Measurements from ENCODE around the gene ZNF765.
"Not testable (repeated sequence)": the region's sequence is repeated elsewhere in the genome, so short reads cannot be mapped to it uniquely, and the experiment has no call there.

ZNF765 gene

DNA sequence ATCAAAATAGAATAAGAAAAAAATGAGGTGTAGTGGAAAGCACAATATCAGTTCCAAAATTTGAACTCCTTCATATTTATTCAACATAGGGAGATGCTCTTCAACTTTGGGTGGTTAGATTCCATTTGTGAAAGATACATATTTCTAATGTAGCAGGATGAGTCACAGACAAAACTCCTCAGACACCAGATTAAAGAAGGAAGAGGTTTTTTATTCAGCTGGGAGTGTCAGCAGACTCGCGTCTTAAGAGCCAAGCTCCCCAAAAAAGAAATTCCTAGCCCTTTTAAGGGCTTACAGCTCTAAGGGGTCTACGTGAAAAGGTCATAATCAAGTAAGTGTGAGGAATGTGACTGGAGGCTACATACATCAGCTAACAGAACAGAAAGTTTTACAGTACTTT is 6.8 kb upstream of the ZNF765 start:
- peaks cover 13 to 36% (median 35%) of the 10 kb centered on the region in 3 donors for H3K36me3 ChIP-seq
- DNase-seq, result no peak
- H3K9me3 ChIP-seq, result peaks cover 0 to 34% (median 11%) of the 10 kb centered on the region in 3 donors
- intact Hi-C loops (cut with DNase I; ENCODE audit: low total_unique reads), result loop anchor here (10.0 kb wide), 1 partner anchor 53 kb away; the partner anchor contains the start of gene ZNF845
- H3K27me3 ChIP-seq, result no peaks in the 10 kb centered on the region
- H3K27ac ChIP-seq, result no peak overlapping the region
- no peaks in the 10 kb centered on the region for H3K4me1 ChIP-seq
- TF ChIP-seq, protein P1, sequence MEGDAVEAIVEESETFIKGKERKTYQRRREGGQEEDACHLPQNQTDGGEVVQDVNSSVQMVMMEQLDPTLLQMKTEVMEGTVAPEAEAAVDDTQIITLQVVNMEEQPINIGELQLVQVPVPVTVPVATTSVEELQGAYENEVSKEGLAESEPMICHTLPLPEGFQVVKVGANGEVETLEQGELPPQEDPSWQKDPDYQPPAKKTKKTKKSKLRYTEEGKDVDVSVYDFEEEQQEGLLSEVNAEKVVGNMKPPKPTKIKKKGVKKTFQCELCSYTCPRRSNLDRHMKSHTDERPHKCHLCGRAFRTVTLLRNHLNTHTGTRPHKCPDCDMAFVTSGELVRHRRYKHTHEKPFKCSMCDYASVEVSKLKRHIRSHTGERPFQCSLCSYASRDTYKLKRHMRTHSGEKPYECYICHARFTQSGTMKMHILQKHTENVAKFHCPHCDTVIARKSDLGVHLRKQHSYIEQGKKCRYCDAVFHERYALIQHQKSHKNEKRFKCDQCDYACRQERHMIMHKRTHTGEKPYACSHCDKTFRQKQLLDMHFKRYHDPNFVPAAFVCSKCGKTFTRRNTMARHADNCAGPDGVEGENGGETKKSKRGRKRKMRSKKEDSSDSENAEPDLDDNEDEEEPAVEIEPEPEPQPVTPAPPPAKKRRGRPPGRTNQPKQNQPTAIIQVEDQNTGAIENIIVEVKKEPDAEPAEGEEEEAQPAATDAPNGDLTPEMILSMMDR (IDR thresholded peaks at IDR 0.05), result no peak
- H3K4me3 ChIP-seq, result no peak overlapping the region

DNA sequence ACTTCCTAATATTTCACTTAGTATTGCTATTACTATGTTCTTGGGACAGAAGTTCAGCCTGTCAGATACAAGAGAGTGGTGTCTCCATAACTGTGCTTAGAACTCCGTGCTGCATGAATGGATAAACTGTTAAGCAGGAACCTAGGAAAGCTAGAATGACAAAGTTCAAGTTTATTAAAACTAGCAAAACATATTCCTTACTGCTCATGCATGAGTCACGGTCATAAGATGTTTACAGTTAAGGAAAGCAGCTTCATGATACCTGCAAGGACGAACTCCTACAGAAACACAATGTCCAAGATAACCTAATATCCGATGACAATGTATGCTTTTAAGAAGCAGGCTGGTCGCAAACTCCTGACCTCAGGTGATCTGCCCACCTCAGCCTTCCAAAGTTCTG is 6.0 kb upstream of the ZNF765 start:
- H3K4me3 ChIP-seq, result no peak overlapping the region
- H3K4me1 ChIP-seq, result peaks cover 0 to 1% (median under 1%) of the 10 kb centered on the region in 4 donors
- peaks cover 13 to 31% (median 28%) of the 10 kb centered on the region in 3 donors for H3K36me3 ChIP-seq
- intact Hi-C loops (cut with DNase I; ENCODE audit: low total_unique reads), result loop anchor here (10.0 kb wide), 1 partner anchor 54 kb away; the partner anchor contains the start of gene ZNF845
- H3K27ac ChIP-seq, result no peak overlapping the region
- no peak for DNase-seq
- TF ChIP-seq, protein P1 (IDR thresholded peaks at IDR 0.05), result no peak
- peaks cover 0 to 27% (median 4%) of the 10 kb centered on the region in 3 donors for H3K9me3 ChIP-seq
- no peaks in the 10 kb centered on the region for H3K27me3 ChIP-seq

DNA sequence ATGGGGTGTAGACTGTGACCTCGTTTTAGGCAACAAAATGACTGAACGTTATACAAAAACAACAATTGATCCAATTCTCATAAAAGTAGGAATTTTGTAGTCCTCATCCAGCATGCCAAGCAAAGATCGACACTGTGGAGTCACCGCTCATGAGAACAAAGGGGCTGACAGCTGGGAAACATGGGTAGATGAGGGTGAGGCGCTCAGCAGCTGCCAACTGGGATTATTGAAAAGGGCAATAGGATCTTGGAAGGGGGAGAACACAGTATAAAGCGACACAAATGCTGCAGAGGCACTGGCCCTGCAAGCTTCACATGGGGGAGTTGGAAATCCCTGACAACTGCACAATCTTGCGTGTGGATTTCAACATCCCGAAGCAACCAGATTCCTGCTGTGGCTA is 5.4 kb upstream of the ZNF765 start:
- no peaks in the 10 kb centered on the region for H3K27me3 ChIP-seq
- TF ChIP-seq, protein P1 (IDR thresholded peaks at IDR 0.05), result no peak
- no peak overlapping the region for H3K27ac ChIP-seq
- H3K4me3 ChIP-seq, result no peak overlapping the region
- H3K4me1 ChIP-seq, result peaks cover 5 to 8% (median 7%) of the 10 kb centered on the region in 4 donors
- peaks cover 13 to 26% (median 25%) of the 10 kb centered on the region in 3 donors for H3K36me3 ChIP-seq
- DNase-seq, result no peak
- intact Hi-C loops (cut with DNase I; ENCODE audit: low total_unique reads), result loop anchor here (10.0 kb wide), 1 partner anchor 55 kb away; the partner anchor contains the start of gene ZNF845
- peaks cover 0 to 20% (median 2%) of the 10 kb centered on the region in 3 donors for H3K9me3 ChIP-seq

DNA sequence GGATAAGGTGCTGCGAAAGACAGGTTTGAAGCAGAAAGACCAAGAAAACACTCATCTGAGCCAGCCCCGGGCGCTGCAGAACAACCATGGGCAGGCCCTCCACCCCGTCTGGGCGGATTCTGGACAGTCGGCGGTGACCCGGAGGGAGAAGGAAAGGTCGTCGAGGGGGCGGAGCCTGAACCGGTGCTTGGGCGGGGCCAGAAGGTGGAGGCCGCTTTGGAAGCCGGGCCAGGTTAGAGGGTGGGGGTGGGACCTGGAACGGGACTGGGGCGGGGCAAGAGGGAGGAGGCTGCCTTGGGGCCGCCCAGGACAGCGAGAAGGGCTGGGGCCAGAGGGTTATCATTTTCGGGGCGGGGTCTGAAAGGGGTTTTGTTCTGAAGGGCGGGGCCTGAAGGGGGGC is 5.0 kb upstream of the ZNF765 start:
- DNase-seq, result no peak
- Histone ChIP-seq H3K27ac (no peak overlapping the region), H3K4me1 (peaks cover 5 to 9% (median 7%) of the 10 kb centered on the region in 4 donors), H3K9me3 (peaks cover 0 to 17% (median 2%) of the 10 kb centered on the region in 3 donors), H3K4me3 (no peak overlapping the region), H3K36me3 (peaks cover 13 to 22% (median 21%) of the 10 kb centered on the region in 3 donors), H3K27me3 (no peaks in the 10 kb centered on the region)
- TF ChIP-seq, protein P1 (IDR thresholded peaks at IDR 0.05), result no peak
- intact Hi-C loops (cut with DNase I; ENCODE audit: low total_unique reads), result loop anchor here (10.0 kb wide), 1 partner anchor 55 kb away; the partner anchor contains the start of gene ZNF845

GRCh38 chr19:53394522-53394973 is 401 bp upstream of the ZNF765 start:
- Histone ChIP-seq H3K27me3 (no peaks in the 10 kb centered on the region), H3K27ac (peak overlapping the region; percentile 68 to 87), H3K4me3 (peak overlapping the region; percentile 66 to 83), H3K4me1 (peaks cover 5 to 21% (median 14%) of the 10 kb centered on the region in 4 donors), H3K36me3 (peaks cover 9 to 24% (median 14%) of the 10 kb centered on the region in 3 donors), H3K9me3 (peaks cover 0 to under 1% (median 0%) of the 10 kb centered on the region in 3 donors)
- peak; percentile 49 to 72 for DNase-seq
- TF ChIP-seq, protein P1 (IDR thresholded peaks at IDR 0.05), result no peak
- intact Hi-C loops (cut with DNase I; ENCODE audit: low total_unique reads), result loop anchor here (2.0 kb wide), 2 partner anchors 30 to 36 kb away; partner anchors contain the start of genes ZNF525 and ZNF761

- DNase-seq, H3K27me3 ChIP-seq, H3K9me3 ChIP-seq: not testable (repeated sequence)
- H3K4me3 ChIP-seq, result peak overlapping the region; percentile 66 to 83
- intact Hi-C loops (cut with DNase I; ENCODE audit: low total_unique reads), result loop anchor here (2.0 kb wide), 2 partner anchors 31 to 35 kb away; partner anchors contain the start of genes ZNF525 and ZNF761
- H3K27ac ChIP-seq, result peak overlapping the region; percentile 68 to 87
- H3K36me3 ChIP-seq, result peaks cover 23 to 35% (median 26%) of the 10 kb centered on the region in 3 donors
- peaks cover 5 to 21% (median 14%) of the 10 kb centered on the region in 4 donors for H3K4me1 ChIP-seq
Measured at GRCh38 chr19:53395840-53396524, 1.0 kb downstream of the ZNF765 start.
